Mucosa of rectum (tissue), 2 donors: ENCODE results near the gene AVEN.

Source experiments
- H3K27ac ChIP-seq, 2 donors: one replicate each; pipeline ENCODE4 v1.7.0; 2013; ENCODE audit warnings: inconsistent platforms in 2 of 2, low read depth in 2 of 2, low read length in 2 of 2
- H3K27me3 ChIP-seq, 2 donors: one replicate each; pipeline ENCODE4 v1.7.0; 2013; ENCODE audit warnings: low read length in 2 of 2; ENCODE audit not compliant: control insufficient read depth in 2 of 2, insufficient read depth in 2 of 2
- H3K36me3 ChIP-seq, 2 donors: one replicate each; pipeline ENCODE4 v1.7.0; 2013; ENCODE audit warnings: low read length in 2 of 2; ENCODE audit not compliant: control insufficient read depth in 2 of 2, insufficient read depth in 2 of 2
- H3K4me1 ChIP-seq, 2 donors: one replicate each; pipeline ENCODE4 v1.7.0; 2013; ENCODE audit warnings: low read length in 2 of 2, mild to moderate bottlenecking in 1 of 2; ENCODE audit not compliant: control insufficient read depth in 2 of 2, insufficient read depth in 2 of 2
- H3K4me3 ChIP-seq, 2 donors: one replicate each; pipeline ENCODE4 v1.7.0; 2013; ENCODE audit warnings: low read length in 2 of 2
- H3K9ac ChIP-seq, 2 donors: one replicate each; pipeline ENCODE4 v1.7.0; 2013; ENCODE audit warnings: low read length in 2 of 2, low read depth in 1 of 2, mild to moderate bottlenecking in 1 of 2
- H3K9me3 ChIP-seq, 2 donors: one replicate each; pipeline ENCODE4 v1.7.0; 2013; ENCODE audit warnings: low read length in 2 of 2; ENCODE audit not compliant: control insufficient read depth in 2 of 2
- donor health status: healthy.
- donor health status: Normal muscosa, but diverticular disease.

The AVEN gene

GRCh38 chr15:33864360-33865075 is 174.5 kb downstream of the AVEN start:
- Histone ChIP-seq H3K9ac (no peak overlapping the region), H3K9me3 (no peaks in the 10 kb centered on the region), H3K27me3 (no peaks in the 10 kb centered on the region), H3K36me3 (peaks cover 3 to 4% of the 10 kb centered on the region in 2 donors), H3K4me3 (no peak overlapping the region), H3K4me1 (no peaks in the 10 kb centered on the region), H3K27ac (no peak overlapping the region)

DNA sequence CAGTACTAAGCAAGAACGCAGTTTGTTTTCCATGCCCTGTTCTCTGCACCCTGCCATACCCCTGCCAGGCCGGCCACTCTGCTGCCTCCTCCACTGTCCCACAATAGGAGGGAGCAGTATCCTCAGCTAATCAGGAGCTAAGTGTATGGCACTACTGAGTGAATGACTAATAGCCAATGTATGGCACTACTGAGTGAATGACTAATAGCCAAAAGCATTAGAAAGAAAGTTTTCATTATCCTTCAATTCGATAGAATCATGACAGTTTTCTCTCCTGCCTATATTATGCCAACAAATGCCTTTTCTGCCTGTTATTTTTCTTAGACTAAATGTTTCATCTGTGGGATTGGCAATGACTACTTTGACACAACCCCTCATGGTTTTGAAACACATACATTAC is 178.2 kb downstream of the AVEN start:
- H3K9ac ChIP-seq, result no peak overlapping the region
- no peak overlapping the region for H3K27ac ChIP-seq
- no peaks in the 10 kb centered on the region for H3K27me3 ChIP-seq
- no peak overlapping the region for H3K4me3 ChIP-seq
- no peaks in the 10 kb centered on the region for H3K36me3 ChIP-seq
- no peaks in the 10 kb centered on the region for H3K9me3 ChIP-seq
- no peaks in the 10 kb centered on the region for H3K4me1 ChIP-seq

DNA sequence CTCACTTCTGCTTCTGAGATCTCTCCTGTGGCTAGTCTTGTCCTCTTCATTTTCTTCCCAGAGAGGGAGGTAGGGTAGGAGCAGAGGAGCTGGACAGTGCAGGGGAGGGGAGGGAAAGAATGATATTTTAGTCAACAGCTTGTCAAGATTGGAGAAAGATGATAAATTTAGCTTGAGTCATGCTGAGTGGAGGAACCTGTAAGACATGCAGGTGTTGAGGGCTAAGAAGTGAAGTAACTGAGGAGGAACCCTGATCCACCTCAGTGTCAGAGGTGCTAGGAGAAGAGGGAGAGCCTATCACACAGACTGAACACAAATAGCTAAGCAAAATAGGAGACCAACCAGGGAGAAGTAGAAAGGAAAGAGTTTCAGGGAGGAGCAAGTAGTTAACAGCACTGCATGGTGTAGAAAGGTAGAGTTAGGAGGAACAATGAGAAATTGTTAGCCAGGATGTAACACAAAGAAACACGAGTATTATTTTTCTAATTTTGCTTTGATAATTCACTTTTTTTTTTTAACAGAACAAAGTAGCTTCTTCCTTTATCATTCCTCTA is 178.9 kb downstream of the AVEN start:
- Histone ChIP-seq H3K27me3 (no peaks in the 10 kb centered on the region), H3K4me1 (no peaks in the 10 kb centered on the region), H3K9me3 (no peaks in the 10 kb centered on the region), H3K27ac (no peak overlapping the region), H3K9ac (no peak overlapping the region), H3K36me3 (no peaks in the 10 kb centered on the region), H3K4me3 (no peak overlapping the region)

GRCh38 chr15:33858836-33859235 is 180.2 kb downstream of the AVEN start:
- Histone ChIP-seq H3K9ac (no peak overlapping the region), H3K27ac (no peak overlapping the region), H3K4me1 (no peaks in the 10 kb centered on the region), H3K4me3 (no peak overlapping the region), H3K27me3 (no peaks in the 10 kb centered on the region), H3K36me3 (no peaks in the 10 kb centered on the region), H3K9me3 (no peaks in the 10 kb centered on the region)

DNA sequence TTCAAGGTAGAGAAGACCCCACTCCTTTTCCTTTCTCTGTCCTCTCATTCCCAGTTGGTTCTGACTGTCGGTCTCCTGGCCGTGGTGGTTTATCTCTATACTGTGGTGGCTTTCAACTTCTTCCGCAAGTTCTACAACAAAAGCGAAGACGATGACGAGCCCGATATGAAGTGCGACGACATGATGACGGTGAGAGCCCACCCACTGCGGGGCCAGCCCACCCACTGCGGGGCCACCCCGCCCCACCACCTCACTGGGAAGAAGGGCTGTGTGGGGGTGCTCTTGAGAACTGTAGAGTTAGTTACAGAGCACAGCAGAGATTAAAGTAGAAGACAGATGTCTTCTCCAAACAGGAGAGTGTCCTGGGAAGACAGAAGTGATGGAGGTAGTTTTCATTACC is 181.3 kb downstream of the AVEN start:
- Histone ChIP-seq H3K9ac (no peak overlapping the region), H3K36me3 (no peaks in the 10 kb centered on the region), H3K27ac (no peak overlapping the region), H3K27me3 (no peaks in the 10 kb centered on the region), H3K4me1 (no peaks in the 10 kb centered on the region), H3K9me3 (no peaks in the 10 kb centered on the region), H3K4me3 (no peak overlapping the region)

DNA sequence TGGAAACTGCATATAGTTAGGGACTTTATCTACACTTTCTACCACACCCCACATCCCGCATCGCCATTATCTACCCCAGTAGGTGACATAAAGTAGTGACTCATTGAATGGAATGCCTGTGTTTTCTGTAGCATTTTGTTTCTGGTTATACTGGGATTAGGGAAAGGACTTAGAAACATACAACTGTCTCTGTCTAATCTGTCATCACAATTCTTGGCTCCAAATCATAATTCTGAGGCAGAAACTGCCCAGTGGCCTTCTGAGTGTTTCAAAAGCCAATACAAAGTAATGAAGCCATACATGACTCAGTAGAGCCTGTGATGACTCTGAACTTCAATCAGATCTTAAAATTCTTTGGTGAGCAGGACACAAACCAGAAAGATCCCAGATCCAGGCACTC is 186.4 kb downstream of the AVEN start:
- H3K36me3 ChIP-seq, result no peaks in the 10 kb centered on the region
- H3K9me3 ChIP-seq, result no peaks in the 10 kb centered on the region
- no peak overlapping the region for H3K9ac ChIP-seq
- no peak overlapping the region for H3K27ac ChIP-seq
- H3K27me3 ChIP-seq, result no peaks in the 10 kb centered on the region
- H3K4me3 ChIP-seq, result no peak overlapping the region
- no peaks in the 10 kb centered on the region for H3K4me1 ChIP-seq

- H3K4me3 ChIP-seq, result no peak overlapping the region
- no peak overlapping the region for H3K27ac ChIP-seq
- H3K9me3 ChIP-seq, result no peaks in the 10 kb centered on the region
- H3K9ac ChIP-seq, result no peak overlapping the region
- no peaks in the 10 kb centered on the region for H3K36me3 ChIP-seq
- H3K27me3 ChIP-seq, result no peaks in the 10 kb centered on the region
- no peaks in the 10 kb centered on the region for H3K4me1 ChIP-seq
These were observed 186.9 kb downstream of the AVEN start for GRCh38 chr15:33852094-33852493.

- no peak overlapping the region for H3K9ac ChIP-seq
- no peaks in the 10 kb centered on the region for H3K36me3 ChIP-seq
- no peaks in the 10 kb centered on the region for H3K9me3 ChIP-seq
- H3K4me3 ChIP-seq, result no peak overlapping the region
- H3K27ac ChIP-seq, result no peak overlapping the region
- no peaks in the 10 kb centered on the region for H3K4me1 ChIP-seq
- H3K27me3 ChIP-seq, result no peaks in the 10 kb centered on the region
These were observed 187.9 kb downstream of the AVEN start for GRCh38 chr15:33851079-33851478.

- Histone ChIP-seq H3K27ac (no peak overlapping the region), H3K9me3 (no peaks in the 10 kb centered on the region), H3K9ac (no peak overlapping the region), H3K4me3 (no peak overlapping the region), H3K27me3 (no peaks in the 10 kb centered on the region), H3K4me1 (no peaks in the 10 kb centered on the region), H3K36me3 (no peaks in the 10 kb centered on the region)
These were observed 191.0 kb downstream of the AVEN start for GRCh38 chr15:33848011-33848410.

DNA sequence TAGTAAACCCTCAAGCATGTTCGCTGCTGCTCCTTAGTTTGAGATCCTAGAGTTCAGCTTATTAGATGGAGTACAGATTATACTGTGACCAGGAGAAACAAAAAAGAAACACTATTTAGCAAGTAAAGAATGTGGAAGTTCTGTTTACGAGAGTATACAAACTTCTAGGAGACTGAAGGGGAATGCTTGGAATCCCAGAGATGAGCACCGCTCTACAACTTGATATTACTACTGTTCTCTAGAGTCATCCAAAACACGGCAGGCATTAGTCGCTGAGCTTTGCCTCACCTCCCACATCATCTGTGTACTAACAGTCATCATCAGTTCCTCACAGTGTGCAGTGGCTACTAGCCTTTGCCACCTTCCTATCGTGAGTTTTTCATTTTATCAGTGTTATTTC is 192.1 kb downstream of the AVEN start:
- Histone ChIP-seq H3K27ac (no peak overlapping the region), H3K4me3 (no peak overlapping the region), H3K9me3 (no peaks in the 10 kb centered on the region), H3K9ac (no peak overlapping the region), H3K4me1 (no peaks in the 10 kb centered on the region), H3K36me3 (no peaks in the 10 kb centered on the region), H3K27me3 (no peaks in the 10 kb centered on the region)
